ENCODE measurements around the gene GZMA.

GZMA gene

DNA sequence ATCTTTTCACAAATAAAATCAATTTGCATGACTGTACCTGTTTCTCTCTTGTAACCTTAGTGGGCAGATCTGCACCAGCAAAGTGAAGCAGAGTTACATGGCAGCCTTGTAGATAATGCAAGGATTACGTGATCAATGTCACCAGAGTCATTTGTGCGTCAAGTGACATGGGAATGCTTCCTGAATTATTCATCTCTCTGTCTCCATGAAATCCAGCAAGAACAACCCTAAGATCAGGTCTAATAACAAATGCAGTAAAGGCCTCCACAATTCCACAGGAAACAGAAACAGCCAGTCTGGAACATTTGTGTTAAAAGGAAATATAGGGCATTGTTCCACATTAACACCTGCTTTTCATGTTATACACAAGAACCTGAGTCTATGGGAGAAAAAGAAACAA lies 7.8 kb downstream of the GZMA start:
- DNase-seq (ENCODE audit: low spot score) = no peak

GRCh38 chr5:55113327-55113726 lies 10.9 kb downstream of the GZMA start:
- DNase-seq (ENCODE audit: low spot score) = no peak

GRCh38 chr5:55114061-55114460 lies 11.6 kb downstream of the GZMA start:
- DNase-seq (ENCODE audit: low spot score) = no peak

DNA sequence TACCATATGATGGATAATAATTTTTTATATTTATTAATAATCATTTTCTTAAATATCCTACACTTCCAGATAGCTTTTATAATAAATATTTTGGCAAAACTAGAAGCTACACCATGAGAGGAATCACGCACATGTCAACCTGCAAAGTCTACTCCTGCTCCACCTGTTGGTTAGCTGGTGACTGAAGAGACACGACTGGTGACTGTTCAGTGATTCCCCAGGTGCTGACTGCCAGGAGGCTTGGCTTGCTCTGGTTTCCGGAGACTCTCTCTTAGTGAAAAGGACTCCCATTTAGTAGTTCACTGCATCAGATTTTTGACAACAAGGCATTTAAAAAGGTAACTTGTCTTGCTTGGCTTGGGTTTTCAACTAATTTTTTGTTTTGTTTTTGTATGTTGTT lies 20.9 kb downstream of the GZMA start:
- DNase-seq (ENCODE audit: low spot score) = no peak

DNA sequence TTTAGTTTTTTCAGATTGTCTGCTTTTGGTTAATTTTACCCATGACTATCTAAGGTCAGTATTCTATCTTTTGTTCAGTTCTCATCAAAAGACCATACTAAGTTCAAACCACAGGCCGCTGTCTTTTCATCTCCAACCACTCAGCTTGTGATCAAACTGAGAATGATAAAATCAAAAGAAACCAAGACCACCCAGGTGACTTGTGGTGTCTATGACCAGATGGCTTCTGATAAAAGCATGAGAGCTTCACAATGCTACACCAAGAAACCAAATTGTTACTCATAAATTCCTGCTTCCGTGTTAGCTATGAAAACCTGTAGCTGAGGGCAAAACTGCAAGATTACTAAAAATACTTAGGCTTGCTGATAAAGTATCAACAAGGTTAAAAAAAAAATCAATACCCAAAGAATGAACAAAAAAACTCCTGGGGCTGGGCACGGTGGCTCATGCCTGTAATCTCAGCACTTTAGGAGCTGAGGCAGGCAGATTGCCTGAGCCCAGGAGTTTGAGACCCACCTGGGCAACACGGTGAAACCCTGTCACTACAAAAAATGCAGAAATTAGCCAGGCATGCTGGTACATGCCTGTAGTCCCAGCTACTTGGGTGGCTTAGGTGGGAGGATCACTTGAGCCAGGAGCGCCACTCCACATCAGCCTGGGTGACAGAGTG lies 31.7 kb downstream of the GZMA start:
- DNase-seq (ENCODE audit: low spot score) = no peak

- DNase-seq (ENCODE audit: low spot score) = no peak
Measured at GRCh38 chr5:55136521-55136920, 34.1 kb downstream of the GZMA start.

DNA sequence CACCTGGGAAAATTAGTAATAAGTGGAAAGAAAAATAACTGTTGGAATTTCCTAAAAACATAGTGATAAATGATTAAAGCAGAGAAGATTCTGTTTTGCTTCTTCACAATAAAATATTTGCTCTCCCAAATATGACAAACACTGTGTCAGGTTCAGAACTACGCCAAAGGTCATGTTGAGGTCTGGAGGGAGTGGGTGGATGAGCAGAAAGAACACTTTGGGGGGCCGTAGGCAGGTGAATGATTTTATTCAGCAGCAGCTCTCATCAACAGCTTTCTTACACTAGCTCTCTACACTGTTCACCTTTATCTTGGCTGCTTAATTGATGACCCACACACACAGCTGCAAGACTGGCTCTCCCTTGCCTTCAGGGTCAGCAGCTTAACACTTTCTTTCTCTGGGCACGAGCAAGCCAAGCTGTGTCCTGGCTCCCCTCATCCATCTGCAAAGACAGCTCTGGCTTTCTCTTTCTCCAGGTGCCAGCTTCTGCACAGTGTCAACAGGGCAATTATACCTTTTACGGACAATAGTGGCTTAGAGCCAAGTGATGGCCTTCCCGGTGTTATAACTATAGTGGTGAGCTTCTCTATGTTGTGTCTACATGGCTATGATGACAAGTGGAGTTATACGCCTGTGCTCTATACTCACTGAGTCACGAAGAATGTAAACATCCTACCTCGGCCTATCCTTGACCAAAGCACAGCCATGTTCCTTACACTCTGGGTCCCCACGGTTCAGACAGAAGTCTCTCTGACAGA lies 38.6 kb downstream of the GZMA start:
- DNase-seq (ENCODE audit: low spot score) = no peak

- DNase-seq (ENCODE audit: low spot score) = peak; percentile 4
Measured at GRCh38 chr5:55141945-55142690, 39.7 kb downstream of the GZMA start.

- DNase-seq (ENCODE audit: low spot score) = no peak
Measured at GRCh38 chr5:55143624-55144023, 41.2 kb downstream of the GZMA start.

GRCh38 chr5:55146080-55146479 lies 43.6 kb downstream of the GZMA start:
- DNase-seq (ENCODE audit: low spot score) = no peak

DNA sequence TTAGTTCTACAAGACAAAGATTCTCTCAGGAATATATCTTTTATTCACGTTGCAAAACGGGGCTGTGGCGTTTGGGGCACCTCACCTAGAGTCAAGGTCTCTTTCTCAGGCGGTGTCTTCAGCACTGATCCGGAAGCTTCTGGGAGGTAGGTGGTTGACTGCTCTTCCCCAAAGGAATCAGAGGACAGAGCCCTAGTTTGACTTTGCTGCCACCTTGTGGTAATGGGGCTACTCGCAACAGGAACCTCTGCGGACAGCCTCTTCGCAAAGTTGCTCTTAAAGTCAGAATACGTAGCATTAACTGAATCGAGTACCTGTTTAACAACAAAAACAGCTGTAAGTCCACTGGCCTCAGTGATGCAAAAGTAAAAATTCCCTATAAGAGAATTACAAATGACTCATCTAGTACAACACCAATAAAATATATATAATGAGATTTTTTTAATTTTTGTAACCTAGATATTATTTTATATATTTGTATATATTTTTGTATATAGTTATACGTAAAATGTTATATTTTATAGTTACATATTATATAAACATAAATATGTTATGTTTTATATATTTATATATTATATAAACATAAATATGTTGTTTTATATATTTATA lies 44.2 kb downstream of the GZMA start:
- DNase-seq (ENCODE audit: low spot score) = peak; percentile 87

- DNase-seq (ENCODE audit: low spot score) = no peak
Measured at GRCh38 chr5:55149308-55149795, 46.9 kb downstream of the GZMA start.

DNA sequence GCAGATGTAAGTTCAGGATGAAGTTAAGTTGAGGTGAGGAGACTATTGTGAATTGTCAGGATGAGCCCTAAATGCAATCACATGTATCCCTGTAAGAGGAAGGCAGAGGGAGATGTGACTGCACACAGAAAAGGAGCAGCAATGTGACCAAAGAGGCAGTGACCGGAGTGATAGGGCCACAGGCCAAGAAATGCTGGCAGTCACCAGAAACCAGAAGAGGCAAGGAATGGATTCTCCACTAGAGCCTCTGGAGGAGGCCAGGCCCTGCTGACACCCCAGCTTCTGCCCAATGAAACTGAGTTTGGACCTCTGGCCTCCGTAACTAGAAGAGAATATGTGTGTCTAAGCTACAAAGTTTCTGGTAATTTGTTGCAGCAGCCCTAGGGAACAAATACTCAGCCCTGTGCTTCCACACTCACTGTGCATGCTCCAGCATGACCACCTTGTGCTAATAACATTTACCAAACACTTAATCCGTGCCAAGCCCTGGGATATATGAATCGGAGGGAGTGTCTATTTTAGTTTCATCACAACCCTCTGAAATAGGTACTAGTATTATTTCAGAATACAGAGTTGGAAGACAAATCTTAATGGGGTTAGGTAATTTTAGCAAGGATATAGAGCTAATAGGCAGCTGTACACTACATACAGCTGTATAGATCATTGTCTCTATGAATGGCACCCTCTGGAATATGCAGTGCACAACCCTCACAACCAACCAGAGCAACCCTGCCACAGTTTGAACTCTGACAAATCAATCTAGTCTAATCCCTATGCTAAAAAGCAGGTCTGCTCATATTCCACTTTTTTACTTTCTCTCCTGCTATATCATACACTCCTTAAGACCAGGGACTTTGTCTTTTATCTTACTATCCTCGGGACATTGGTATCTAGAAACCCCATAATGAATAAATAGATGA lies 49.7 kb downstream of the GZMA start:
- no peak for DNase-seq (ENCODE audit: low spot score)

- no peak for DNase-seq (ENCODE audit: low spot score)
Measured at GRCh38 chr5:55154873-55155272, 52.4 kb downstream of the GZMA start.

All from CD4-positive, alpha-beta T cell treated with Interleukin-6 at 100 ng/mL for 8 hours (primary cell).